ENCODE measurements around the gene SERINC2. TPM values are rescaled to one million over a fixed set of nuclear protein-coding genes. Genes with fewer than 3 reads are reported as not detected.

The SERINC2 gene
- polyA plus RNA-seq, 1 donor (not counting 4 experiments of a cell fraction or from before 2014, with no cell fraction given): 171 TPM

GRCh38 chr1:31415658-31416057 lies 2.6 kb downstream of the SERINC2 start:
- DNase-seq (ENCODE audit: low read depth, low spot score) (no peak), FAIRE-seq (no peak)
- peaks cover 3% of the 10 kb centered on the region for H3K9me1 ChIP-seq (ENCODE audit: control insufficient read depth, extremely low read depth, insufficient read depth, low read length)
- dilution Hi-C loops (cut with MboI; ENCODE audit: extremely low pct_ligation_motif_present, low sequenced_read_pairs): no loop called here
- peaks cover 57% of the 10 kb centered on the region for H3K4me1 ChIP-seq (ENCODE audit: control insufficient read depth, extremely low read depth, insufficient read depth, low read length)
- H4K20me1 ChIP-seq (ENCODE audit: control insufficient read depth, extremely low read depth, insufficient read depth, low read length): peaks cover 5% of the 10 kb centered on the region
- TF ChIP-seq CTCF (optimal IDR thresholded peaks at IDR 0.05 in 1 of 3, IDR thresholded peaks at IDR 0.05 in 1 of 3, conservative IDR thresholded peaks at IDR 0.05 in 1 of 3; ENCODE audit: extremely low read depth in 1 of 3, insufficient read depth in 2 of 3, low read length in 3 of 3) (no peak), EZH2 (IDR thresholded peaks at IDR 0.05; ENCODE audit: low read length) (no peak)
- H3K36me3 ChIP-seq (ENCODE audit: control insufficient read depth in 2 of 2, extremely low read depth in 1 of 2, insufficient read depth in 2 of 2, low read length in 2 of 2): peaks cover 14 to 35% of the 10 kb centered on the region in 2 experiments
- H3K27me3 ChIP-seq (ENCODE audit: control insufficient read depth, extremely low read depth, insufficient read depth, low read length): no peaks in the 10 kb centered on the region
- H3K9ac ChIP-seq (ENCODE audit: control insufficient read depth, extremely low read depth, insufficient read depth, low read length): peak overlapping the region; percentile 3
- peak overlapping the region; percentile 93 for H3K4me2 ChIP-seq (ENCODE audit: control insufficient read depth, extremely low read depth, insufficient read depth, low read depth, low read length)
- H2AFZ ChIP-seq (ENCODE audit: control insufficient read depth, low read length): no peak overlapping the region
- peaks cover 69% of the 10 kb centered on the region for H3K79me2 ChIP-seq (ENCODE audit: control insufficient read depth, insufficient read depth, low read length)
- no peaks in the 10 kb centered on the region for H3K9me3 ChIP-seq (ENCODE audit: control insufficient read depth, low read depth, low read length)
- peak overlapping the region; percentile 83 for H3K27ac ChIP-seq (ENCODE audit: control insufficient read depth, insufficient read depth, low read length)
- peak overlapping the region; percentile 2 to 88 (median 86) for H3K4me3 ChIP-seq (ENCODE audit: control insufficient read depth in 2 of 3, extremely low read depth in 1 of 3, insufficient read depth in 2 of 3, low read depth in 1 of 3, low read length in 3 of 3)

- Histone ChIP-seq H4K20me1 (ENCODE audit: control insufficient read depth, extremely low read depth, insufficient read depth, low read length) (peaks cover 5% of the 10 kb centered on the region), H2AFZ (ENCODE audit: control insufficient read depth, low read length) (no peak overlapping the region), H3K27ac (ENCODE audit: control insufficient read depth, insufficient read depth, low read length) (peak overlapping the region; percentile 83), H3K4me2 (ENCODE audit: control insufficient read depth, extremely low read depth, insufficient read depth, low read depth, low read length) (peak overlapping the region; percentile 93), H3K9me3 (ENCODE audit: control insufficient read depth, low read depth, low read length) (no peaks in the 10 kb centered on the region), H3K4me1 (ENCODE audit: control insufficient read depth, extremely low read depth, insufficient read depth, low read length) (peaks cover 62% of the 10 kb centered on the region), H3K9ac (ENCODE audit: control insufficient read depth, extremely low read depth, insufficient read depth, low read length) (peak overlapping the region; percentile 3), H3K27me3 (ENCODE audit: control insufficient read depth, extremely low read depth, insufficient read depth, low read length) (no peaks in the 10 kb centered on the region), H3K9me1 (ENCODE audit: control insufficient read depth, extremely low read depth, insufficient read depth, low read length) (peaks cover 3% of the 10 kb centered on the region), H3K4me3 (ENCODE audit: control insufficient read depth in 2 of 3, extremely low read depth in 1 of 3, insufficient read depth in 2 of 3, low read depth in 1 of 3, low read length in 3 of 3) (peak overlapping the region; percentile 1 to 33 (median 7)), H3K36me3 (ENCODE audit: control insufficient read depth in 2 of 2, extremely low read depth in 1 of 2, insufficient read depth in 2 of 2, low read length in 2 of 2) (peaks cover 15 to 37% of the 10 kb centered on the region in 2 experiments), H3K79me2 (ENCODE audit: control insufficient read depth, insufficient read depth, low read length) (peaks cover 74% of the 10 kb centered on the region)
- TF ChIP-seq CTCF (optimal IDR thresholded peaks at IDR 0.05 in 1 of 3, IDR thresholded peaks at IDR 0.05 in 1 of 3, conservative IDR thresholded peaks at IDR 0.05 in 1 of 3; ENCODE audit: extremely low read depth in 1 of 3, insufficient read depth in 2 of 3, low read length in 3 of 3): no peak
- DNase-seq (ENCODE audit: low read depth, low spot score) (no peak), FAIRE-seq (no peak)
- dilution Hi-C loops (cut with MboI; ENCODE audit: extremely low pct_ligation_motif_present, low sequenced_read_pairs): no loop called here
Observed at GRCh38 chr1:31416101-31416736, 3.2 kb downstream of the SERINC2 start.
